Stimulated activated CD4-positive, alpha-beta T cell treated with anti-CD3 and anti-CD28 coated beads, Interleukin-2, amount 100 ng/mL, for 24 hours (primary cell): ENCODE measurements around the gene F2RL3.

Experiments used
- DNase-seq, 2 donors: peaks; one replicate each; pipeline ENCODE4 v3.0.0-alpha.2; 2020

F2RL3 gene

DNA sequence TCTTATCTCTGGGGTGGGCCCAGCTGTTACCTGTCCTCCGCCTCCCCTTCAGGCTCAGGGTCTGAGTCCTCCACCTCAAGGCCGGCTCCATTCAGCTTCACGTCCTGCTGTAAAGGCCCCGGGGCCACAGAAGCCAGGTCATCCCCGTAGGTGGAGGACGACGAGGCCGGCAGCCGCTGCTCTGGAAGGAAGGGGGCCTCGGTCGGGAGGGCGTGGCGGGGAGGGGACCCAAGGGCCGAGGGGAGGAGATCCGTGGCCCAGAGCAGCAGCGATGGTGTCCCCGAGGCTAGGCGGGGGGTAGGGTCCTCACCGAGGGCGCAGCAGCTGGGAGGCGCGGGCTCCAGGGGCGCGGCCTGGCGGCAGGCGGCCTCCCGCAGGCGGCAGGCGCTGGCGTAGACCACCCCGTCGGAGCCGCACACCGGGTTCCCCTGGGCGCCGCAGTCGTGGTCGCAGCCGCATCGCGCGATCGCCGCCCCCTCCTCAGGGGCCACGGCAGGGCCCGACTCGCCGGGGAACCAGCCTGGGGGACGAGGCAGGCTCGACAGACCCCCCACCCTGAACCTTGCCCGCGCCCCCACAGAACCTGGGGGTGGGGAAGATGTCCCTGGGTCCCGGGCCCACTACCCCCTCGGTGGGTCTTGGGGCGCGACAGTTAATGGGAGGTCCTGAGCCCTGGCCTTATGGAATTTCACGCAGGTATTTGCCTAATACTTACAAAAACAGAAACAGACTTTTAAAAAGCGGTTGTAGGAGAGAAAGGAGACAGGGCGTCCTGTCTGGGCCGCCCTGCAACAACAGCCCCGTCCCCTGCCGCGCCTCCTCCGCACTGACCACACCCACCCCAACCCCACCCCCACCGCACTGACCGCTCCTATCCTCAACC, 7.6 kb downstream of the F2RL3 start:
- no peak for DNase-seq

DNA sequence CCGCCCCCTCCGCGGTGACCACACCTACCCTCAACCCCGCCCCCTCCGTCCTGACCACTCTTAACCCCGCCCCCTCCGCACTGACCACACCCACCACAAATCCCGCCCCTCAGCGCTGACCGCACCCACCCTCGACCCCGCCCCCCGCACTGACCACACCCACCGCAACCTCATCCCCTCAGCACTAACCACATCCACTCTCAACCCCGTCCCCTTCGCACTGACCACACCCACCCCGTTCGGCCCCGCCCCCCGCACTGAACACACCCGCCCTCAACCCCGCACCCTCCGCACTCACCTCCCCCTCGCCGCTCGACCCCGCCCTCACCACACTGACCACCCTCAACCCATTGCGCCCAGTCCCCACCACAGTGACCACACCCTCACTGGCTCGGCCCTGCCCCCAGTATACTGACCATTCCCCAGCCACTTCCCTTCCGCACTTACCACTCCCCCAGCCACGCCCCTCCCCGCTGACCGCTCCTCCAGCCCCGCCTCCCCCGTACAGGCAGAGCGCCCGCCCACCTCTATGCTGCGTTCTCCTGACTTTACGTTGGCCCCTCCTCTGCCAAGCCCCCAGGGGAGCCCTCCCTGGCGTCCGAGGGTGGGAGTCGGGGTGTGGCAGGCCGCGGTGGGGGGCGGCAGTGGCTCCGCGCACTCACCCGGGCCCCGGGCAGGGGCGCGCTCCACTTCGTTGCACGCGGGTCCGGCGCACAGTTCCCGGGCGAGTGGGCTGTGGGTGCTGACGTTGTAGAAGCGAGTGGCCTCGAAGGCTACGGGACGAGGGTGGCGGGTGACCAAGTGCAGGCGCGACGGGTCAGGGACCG, 8.4 kb downstream of the F2RL3 start:
- peak; percentile 66 to 75 for DNase-seq

DNA sequence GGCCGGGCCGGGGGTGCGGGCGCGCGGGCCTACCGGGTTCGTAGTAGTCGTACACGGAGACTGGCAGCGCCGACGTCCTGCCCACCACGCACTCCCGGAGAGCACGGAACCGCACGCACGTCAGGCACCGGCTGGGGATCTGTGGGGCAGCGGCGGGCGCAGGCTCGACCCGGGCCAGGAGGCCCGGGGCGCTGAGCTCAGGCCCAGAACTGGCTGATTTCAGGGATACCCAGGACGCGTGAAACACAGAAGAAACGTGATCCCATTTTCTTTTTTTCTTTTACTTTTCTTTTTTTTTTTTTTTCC, 9.0 kb downstream of the F2RL3 start:
- no peak for DNase-seq

DNA sequence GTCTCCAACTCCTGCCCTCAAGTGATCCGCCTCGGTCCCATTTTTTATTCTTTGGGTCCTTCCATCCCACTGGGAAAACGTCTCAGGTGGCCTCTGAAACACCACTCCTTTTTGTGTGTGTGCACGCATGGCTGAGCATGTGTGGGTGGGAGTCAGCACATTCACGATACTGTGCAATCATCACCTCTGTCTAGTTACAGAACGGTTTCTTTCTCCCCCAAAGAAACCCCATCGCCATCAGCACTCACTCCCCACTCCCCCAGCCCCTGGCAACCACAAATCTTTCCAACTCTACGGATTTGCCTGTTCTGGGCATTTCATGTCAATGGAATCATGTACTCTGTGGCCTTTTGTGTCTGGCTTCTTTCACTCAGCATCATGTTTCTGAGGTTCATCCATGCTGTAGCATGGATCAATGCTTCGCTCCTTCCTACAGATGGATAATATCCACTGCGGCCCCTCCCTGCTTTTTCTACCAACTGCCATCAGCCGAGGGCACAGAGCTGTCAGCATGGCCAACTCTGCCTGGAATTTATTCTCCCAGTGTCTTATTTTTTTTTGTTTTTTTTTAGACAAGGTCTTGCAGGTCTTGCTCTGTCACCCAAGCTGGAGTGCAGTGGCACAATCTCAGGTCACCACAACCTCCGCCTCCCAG, 9.7 kb downstream of the F2RL3 start:
- DNase-seq = no peak

DNA sequence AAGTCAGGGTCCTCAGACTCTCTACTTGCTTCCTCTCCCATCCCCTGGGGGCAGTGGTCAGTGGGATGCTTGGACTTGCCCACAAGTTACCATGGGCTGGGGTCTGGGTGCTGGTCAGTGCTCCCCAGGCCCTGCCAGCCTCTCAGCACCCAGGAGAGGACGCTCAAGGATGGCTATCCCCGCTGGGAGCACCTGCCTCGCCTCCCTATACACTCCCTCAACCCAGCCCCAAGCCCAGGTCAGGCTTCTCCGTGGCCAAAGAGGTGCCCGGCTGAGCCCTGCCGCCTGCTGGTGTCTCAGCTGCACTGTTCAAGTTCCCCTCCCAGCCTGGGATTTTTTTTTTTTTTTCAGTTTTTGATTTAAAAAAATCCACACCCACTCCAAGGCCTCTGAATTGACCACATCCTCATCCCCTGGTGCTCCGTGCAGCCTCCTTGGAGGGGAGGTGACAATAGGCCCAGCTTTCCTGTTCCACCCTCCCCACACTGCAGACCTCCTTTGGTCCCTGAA, 10.8 kb downstream of the F2RL3 start:
- peak in 1 of 2 donors; percentile 34 for DNase-seq

DNA sequence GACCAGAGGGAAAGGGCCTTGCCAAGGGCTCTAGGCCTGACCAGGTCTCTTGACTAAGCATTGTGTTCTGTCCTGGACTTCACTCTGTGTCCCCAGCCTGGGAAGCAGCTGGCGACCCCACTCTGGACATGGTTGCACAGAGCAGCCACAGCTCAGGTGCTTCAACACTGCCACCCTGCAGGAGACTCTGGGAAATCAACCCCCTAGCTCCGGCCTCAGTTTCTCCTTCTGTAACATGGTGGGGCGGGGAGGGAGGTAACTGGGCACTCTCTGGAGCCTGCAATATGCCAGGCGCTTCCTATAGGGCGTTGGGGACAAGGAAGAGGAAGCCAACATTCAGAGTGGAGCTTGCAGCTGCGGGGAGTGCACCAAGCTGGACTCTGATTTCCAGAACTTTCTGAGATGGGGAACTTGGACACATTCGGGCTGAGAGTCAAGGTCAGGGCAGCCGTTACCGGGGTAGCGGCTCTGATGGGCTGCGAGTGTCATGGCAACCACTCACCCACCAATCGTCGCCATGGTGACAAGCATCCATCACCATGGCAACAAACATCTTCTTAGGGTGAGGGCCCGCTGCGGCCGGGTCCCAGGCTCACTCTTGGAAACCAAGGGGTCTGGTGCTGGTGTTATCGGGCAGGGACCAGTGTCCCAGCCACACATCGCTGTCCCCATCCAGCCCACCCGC, 12.8 kb downstream of the F2RL3 start:
- DNase-seq = no peak

DNA sequence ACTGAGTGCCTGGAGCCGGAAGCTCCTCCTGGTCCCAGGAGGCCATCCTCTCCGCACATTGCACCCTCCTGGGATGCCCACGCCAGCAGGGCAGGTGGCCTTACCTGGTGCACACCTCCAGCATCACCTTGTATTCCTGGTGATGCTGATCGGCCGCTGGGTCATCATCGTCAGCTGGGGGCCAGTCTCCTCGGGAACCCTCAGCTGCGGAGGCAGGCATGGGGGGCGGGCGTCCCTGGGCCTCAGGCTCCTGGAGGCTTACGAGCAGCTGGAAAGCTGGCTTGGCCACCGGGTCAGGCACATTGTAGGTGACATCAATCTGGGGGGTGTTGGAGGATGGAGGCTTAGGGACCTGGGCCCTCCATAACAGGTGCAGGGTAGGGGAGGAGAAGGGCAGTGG, 13.7 kb downstream of the F2RL3 start:
- DNase-seq = no peak

DNA sequence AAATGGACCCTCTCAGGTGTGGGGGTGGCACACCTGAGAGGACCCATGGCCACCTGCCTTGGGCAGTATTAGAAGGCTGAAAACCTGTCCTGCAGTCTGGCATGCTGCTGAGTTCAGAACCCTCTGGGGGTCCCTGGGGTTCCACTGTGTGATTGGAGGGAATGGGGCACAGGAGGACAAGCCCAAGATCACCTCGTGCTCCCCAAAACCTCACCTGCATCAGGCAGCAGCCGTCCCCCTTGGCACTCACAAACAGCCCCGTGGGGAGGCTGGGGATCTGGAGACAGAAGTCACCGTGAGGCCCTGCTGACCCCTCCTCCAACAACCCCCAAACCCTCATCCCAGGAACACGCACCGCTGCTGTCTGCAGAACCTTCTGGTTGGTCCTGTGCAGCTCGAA, 14.5 kb downstream of the F2RL3 start:
- no peak for DNase-seq

DNA sequence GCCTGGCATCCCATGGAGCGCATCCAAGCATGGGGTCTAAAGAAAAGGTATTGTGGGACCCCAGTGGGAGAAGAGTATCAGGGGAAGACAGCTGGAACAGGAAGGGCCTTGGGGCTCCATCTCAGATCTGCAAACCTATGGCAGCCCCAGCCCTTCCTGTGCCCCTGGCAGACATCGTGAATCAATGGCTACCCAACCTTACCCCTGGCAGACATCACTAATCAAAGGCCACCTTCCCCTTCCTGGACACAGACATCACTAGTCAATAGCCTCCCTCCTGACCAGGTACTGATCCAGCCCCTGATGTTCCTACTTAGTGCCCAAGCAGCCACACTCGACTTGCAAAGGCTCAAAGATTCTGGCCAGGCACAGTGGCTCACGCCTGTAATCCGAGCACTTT, 15.8 kb downstream of the F2RL3 start:
- no peak for DNase-seq

DNA sequence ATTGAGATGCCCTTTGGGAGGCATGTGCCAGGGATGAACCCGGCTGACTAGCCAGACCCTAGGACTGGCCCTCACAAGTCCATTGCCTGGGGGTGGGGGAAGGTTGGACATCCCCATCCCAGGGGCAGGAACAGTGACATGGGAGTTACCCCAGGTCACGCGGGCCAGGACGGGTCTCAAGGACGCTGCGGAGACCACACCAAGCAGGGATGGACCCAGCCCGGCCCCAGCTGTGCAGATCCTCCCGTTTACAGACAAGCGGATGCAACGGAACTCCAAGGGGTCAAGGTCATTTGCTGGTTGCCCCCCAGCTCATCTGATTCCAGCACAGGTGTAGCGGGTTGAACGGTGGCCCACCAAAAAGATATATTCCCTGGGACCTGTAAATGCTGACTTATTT, 20.0 kb downstream of the F2RL3 start:
- no peak for DNase-seq

DNA sequence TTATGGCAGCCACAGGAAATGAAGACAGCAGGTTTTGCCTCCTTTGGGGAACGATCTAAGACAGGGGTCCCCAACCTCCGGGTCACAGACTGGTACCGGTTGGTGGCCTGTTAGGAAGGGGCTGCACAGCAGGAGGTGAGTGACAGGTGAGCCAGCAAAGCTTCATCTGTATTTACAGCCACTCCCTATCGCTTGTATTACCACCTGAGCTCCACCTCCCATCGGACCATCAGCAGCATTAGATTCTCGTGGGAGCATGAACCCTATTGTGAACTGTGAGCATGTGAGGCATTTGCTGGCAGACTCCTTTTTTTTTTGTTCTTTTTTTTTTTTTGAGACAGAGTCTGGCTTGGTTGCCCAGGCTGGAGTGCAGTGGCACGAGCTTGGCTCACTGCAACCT, 22.2 kb downstream of the F2RL3 start:
- DNase-seq = no peak

DNA sequence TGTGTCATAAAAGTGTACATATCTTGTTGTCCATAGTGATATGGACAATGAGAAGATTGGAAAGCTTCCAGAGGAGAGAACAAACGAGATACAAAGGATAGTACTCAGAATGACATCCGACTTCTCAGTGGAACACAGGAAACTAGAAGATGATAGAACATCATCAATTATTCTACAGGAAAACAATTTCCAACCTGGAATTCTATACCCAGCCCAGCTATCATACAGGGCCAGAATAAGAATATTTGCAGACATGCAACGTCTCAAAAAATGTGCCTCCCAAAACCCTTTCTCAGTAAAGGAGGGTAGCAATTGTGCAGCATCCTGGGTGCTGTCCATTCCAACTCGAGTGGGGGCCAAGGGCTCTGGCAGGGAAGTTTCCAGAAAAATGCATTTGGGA, 24.0 kb downstream of the F2RL3 start:
- no peak for DNase-seq

DNA sequence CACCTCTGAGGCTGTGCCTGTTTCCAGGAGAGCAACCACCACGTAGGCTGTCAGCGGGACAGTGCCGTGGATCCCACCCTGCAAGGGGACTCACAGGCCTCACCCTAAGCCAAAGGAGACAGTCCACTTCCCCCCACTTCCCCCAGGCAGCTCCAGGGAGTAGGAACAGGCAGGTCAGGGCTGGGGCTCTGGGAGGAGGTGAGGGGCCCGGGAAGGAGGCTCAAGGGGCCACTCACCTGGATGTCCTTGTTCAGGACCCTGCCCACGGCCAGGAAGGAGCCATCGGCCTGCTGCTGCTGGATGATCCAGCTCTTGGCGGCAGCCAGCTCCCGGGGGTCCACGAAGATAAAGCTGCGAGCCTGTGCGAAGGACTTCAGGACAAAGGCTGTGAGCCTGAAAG, 25.6 kb downstream of the F2RL3 start:
- DNase-seq = no peak

DNA sequence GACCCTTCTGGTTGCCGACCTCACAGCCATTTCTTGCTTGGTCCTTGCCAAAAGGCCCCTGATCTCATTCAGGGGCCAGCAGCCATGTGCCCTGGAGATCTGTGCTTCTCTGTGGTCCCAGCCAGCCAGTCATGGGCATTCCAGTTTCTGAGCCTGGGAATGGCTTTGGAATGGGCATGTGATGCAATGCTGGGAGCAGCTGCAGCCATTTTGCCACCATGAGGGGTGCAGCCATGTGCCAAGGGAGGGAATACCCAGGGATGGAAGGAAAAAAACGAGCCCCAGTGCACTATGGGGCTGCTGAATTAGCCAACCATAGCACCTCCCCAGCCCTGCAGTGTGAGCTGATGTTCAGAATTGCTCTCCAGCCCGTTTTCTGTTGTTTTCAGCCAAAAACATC, 26.3 kb downstream of the F2RL3 start:
- DNase-seq = no peak

DNA sequence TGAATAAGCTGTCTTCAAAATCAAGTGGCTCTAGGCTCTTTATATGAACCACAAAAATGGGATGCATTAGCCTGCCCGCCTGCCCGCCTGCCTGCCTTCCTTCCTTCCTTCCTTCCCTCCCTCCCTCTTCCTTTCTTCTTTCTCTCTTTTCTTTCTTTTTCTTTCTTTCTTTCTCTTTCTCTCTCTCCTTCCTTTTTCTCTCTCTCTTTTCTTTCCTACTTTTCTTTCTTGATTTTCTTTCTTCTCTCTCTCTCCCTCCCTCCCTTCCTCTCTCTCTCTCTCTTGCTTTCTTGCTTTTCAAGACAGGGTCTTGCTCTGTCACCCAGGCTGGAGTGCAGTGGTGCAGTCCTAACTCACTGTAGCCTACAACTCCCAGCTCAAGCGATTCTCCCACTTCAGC, 26.9 kb downstream of the F2RL3 start:
- DNase-seq = no peak

DNA sequence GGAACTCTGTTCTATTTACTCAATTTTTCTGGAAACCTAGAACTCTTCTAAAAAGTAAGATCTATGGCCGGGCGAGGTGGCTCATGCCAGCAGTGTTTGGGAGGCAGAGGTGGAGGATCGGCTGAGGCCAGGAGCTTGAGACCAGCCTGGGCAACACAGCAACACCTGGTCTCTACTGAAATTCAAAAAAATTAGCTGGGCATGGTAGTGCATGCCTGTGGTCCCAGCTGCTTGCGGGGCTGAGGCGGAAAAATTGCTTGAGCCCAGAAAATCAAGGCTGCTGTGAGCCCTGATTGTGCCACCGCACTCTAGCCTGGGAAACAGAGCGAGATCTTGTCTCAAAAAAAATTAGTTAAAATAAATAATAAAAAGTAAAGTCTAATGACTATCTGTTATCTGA, 28.6 kb downstream of the F2RL3 start:
- no peak for DNase-seq

DNA sequence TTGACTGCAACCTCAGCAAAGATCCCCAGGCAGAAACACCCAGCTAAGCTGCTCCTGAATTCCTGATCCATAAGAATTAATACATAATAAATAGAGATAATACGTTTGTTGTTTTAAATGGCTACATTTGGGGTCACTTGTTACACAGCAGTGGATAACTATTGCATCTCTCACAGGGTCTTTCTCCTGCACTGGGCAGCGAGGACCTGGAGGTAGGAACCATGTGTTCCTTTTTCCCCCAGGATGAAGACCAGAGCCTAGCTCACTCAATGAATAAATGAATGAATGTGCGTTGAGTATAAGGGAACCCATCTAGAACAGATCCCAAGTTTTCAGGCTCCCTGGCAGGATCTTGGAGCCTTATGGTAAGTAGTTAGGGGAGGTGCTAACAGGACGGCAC, 30.7 kb downstream of the F2RL3 start:
- no peak for DNase-seq

DNA sequence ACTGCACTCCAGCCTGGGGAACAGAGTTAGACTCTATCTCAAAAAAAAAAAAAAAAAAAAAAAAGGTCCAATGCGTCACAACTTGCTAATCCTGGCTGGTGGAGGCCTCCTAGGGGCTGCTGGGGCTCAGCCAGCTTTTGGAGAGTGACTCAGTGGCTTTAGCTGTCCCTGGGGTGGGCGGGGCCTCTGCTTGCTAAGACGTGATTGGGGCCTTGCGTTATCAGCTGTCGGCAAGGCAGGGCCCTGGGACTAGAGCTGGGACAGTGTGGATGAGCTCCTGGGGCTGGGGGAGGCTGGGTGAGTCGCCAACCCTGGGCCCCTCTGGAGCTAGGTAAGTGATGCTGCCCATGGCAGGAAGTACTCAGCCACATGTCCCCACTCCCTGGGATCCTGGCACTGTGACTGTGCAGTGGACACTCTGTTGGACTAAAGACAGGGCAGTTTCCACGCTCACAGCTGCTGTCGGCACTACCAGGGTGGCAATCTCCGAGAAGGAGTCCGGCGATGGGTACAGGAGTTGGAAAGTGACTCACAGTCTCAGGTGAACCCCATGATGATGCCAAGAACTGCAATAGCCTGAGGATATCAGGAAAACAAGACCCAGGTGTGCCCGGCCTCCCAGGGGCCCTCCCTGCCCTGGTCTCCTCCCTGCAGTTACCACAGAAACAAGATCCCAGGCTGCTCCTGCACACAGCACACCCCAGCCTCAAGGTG, 32.2 kb downstream of the F2RL3 start:
- DNase-seq = no peak

DNA sequence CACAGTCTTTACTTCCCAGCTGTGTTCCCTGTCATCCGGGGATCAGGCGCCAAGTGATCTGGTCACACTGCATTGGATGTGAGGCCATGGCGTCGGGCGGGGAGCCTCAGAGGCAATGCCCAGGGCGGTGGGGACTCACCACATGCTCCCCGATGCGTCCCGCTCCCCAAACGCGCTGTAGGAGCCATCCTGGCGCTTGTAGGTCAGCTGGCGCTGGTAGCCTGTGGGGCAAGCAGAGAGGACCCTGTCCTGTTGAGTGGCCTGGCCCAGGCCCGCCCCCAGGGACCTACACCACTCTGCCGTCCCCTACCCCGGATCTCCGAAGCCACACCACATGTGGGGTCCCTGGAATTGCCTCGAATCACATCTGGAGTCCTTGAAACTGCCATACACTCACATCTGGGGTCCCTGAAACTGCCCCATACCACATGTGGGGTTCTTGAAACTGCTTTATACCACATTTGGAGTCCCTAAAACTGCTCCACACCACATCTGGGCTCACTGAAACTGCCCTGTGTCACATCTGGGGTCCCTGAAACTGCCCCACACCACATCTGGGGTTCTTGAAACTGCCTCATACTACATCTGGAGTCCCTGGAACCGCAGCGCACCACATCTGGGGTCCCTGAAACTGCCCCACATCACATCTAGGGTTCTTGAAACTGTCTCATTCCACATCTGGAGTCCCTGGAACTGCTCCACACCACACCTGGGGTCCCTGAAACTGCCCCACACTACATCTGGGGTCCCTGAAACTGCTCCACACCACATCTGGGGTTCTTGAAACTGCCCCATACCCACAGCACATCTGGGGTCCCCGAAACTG, 33.2 kb downstream of the F2RL3 start:
- DNase-seq = no peak

DNA sequence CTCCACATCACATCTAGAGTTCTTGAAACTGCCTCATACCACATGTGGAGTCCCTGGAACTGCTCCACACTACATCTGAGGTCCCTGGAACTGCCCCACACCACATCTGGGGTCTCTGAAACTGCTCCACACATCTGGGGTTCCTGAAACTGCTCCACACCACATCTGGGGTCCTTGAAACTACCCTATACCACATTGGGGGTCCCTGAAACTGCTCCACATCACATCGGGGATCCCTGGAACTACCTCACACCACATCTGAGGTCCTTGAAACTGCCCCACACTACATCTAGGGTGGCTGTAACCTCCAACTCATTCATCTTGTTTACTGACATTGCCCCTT, 33.8 kb downstream of the F2RL3 start:
- DNase-seq = no peak

DNA sequence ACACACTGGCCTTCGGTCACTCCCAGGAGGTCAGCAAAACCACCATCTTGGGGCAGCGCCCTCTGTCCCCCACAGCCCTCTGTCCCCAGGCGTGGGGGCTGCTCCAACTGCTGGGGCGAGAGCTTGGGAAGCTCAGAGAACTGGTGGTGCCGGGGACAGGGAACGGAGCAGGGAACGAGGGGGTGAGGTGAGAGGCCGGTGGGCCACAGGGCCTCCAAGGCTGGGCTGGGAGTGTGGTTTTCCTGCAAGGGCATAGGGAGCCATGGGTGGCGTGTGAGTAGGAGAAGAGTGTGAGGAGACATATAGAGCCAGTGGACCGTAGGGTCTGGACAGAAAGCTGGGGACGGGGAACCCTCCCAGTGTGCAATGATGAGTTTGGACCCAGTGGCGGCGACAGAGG, 34.1 kb downstream of the F2RL3 start:
- DNase-seq = no peak

DNA sequence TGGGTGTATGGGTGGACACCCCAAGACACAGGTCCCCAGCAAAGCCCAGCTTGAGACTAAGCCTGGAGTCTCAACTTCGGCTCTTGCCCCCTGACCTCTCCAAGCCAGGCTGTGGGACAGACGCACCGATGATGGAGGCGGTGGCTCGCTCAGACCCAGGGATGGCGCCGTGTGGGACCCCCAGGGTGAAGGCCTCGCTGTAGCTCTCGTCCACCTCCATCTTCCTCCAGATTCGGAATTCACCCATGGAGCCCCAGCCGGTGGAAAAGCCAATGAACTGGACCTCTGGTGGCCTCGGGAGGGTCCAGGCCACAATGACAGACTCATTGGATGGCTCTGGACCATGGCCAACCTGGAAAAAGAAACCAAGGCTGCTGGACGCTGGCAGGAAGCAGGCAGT, 39.1 kb downstream of the F2RL3 start:
- no peak for DNase-seq
